Epithelial cell of esophagus (primary cell): ENCODE results near the gene TCP11.
A peak's percentile ranks its signal among the peaks of the same experiment; 100 is the strongest.
"Not testable (repeated sequence)": the region's sequence is repeated elsewhere in the genome, so short reads cannot be mapped to it uniquely, and the experiment has no call there.

Experiments used
- DNase-seq: peaks from one replicate; pipeline ENCODE4 v3.0.0; 2010; ENCODE audit warnings: low read depth
- H3K4me3 ChIP-seq: 2 replicates; pipeline ENCODE4 v1.5.1; 2011; ENCODE audit warnings: mild to moderate bottlenecking, low read length, control low read depth
- TF ChIP-seq, protein P1 (sequence below): IDR thresholded peaks from 2 replicates; pipeline ENCODE4 v1.5.1; 2011; ENCODE audit warnings: low read depth, mild to moderate bottlenecking, low read length, control low read depth, inconsistent platforms; ENCODE audit not compliant: insufficient read depth; ENCODE audit errors: missing control alignments

TCP11 gene

GRCh38 chr6:35120746-35121145, 20.4 kb downstream of the TCP11 start:
- H3K4me3 ChIP-seq = no peak overlapping the region
- DNase-seq = peak; percentile 39
- TF ChIP-seq, protein P1, sequence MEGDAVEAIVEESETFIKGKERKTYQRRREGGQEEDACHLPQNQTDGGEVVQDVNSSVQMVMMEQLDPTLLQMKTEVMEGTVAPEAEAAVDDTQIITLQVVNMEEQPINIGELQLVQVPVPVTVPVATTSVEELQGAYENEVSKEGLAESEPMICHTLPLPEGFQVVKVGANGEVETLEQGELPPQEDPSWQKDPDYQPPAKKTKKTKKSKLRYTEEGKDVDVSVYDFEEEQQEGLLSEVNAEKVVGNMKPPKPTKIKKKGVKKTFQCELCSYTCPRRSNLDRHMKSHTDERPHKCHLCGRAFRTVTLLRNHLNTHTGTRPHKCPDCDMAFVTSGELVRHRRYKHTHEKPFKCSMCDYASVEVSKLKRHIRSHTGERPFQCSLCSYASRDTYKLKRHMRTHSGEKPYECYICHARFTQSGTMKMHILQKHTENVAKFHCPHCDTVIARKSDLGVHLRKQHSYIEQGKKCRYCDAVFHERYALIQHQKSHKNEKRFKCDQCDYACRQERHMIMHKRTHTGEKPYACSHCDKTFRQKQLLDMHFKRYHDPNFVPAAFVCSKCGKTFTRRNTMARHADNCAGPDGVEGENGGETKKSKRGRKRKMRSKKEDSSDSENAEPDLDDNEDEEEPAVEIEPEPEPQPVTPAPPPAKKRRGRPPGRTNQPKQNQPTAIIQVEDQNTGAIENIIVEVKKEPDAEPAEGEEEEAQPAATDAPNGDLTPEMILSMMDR = no peak

DNA sequence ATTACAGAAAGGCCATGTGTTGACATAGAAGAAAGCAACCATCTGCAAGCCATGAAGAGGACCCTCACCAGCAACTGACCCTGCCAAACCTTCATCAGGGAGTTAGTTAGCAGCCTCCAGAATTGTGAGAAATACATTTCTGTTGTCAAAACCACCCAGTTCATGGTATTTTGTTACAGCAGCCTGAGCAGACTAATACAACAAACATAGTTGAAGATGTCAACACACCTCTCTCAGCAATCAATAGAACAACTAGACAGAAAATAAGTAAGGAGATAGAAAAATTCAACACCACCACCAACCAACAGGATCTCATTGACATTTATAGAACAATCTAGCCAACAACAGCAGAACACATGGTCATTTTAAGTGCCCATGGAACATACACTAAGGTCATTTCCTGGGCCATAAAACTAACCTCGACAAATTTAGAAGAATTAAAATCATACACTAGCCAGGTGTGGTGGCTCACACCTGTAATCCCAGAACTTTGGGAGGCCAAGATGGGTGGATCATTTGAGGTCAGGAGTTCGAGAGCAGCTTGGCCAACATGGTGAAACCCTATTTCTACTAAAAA, 32.7 kb downstream of the TCP11 start:
- no peak for DNase-seq
- TF ChIP-seq, protein P1 = no peak
- no peak overlapping the region for H3K4me3 ChIP-seq

DNA sequence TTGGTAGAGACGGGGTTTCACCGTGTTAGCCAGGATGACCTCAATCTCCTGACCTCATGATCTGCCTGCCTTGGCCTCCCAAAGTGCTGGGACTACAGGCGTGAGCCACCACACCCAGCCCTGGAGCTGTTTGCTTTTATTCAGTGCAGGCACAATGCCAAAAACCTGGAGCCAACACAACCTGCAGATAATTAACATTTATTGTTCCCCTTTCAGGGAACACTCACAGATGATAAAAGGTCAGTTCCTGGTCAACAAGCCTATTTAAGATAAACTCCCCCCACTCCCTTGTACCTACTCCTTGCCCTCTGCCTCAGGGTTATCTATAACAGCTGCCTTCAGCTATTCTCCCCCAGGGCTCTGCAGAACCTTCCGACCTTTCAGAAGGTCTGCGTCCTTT, 33.4 kb downstream of the TCP11 start:
- not testable (repeated sequence) for H3K4me3 ChIP-seq, DNase-seq

DNA sequence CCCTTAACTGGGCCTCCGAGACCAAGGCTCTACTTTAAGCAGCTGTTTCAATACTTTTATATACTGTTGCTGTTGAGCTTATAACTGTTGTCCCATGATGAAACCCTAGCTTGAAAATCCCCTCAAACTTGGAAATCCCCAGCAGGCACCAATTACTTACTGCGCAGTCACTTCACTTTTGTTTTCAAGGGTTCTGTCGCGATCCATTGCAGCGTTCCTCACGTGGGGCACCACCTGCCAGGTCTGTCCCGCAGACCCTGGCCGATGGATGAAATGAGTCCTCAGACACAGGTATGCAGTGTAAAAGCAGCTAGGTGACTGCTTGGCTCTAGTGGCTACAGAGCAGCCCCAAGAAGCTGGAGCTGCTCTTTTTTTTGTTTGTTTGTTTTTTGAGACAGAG, 33.9 kb downstream of the TCP11 start:
- not testable (repeated sequence) for DNase-seq, H3K4me3 ChIP-seq

- H3K4me3 ChIP-seq, DNase-seq: not testable (repeated sequence)
These were observed 35.1 kb downstream of the TCP11 start for GRCh38 chr6:35106061-35106460.

DNA sequence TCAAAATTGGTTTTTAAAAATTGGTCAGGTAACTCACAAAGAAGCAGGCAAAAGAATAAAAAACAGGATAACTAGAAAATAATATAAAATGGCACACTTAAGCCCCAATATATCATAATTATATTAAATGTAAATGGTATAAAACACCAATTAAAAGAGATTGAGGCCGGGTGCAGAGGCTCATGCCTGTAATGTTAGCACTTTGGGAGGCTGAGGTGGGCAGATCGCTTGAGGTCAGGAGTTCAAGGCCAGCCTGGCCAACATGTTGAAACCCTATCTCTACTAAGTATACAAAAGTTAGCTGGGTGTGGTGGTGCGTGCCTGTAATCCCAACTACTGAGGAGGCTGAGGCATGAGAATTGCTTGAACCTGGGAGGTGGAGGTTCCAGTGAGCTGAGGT, 36.1 kb downstream of the TCP11 start:
- DNase-seq = no peak
- TF ChIP-seq, protein P1 = no peak
- H3K4me3 ChIP-seq = no peak overlapping the region

GRCh38 chr6:35099116-35099515, 42.0 kb downstream of the TCP11 start:
- no peak for DNase-seq

GRCh38 chr6:35096129-35096862, 44.8 kb downstream of the TCP11 start:
- peak; percentile 74 for DNase-seq
- TF ChIP-seq, protein P1 = no peak
- H3K4me3 ChIP-seq = no peak overlapping the region

More at GRCh38 chr6:35099116-35099515, 42.0 kb downstream of the TCP11 start:
- no peak overlapping the region for H3K4me3 ChIP-seq
- TF ChIP-seq, protein P1 = no peak
